HCT116 (cell line): ENCODE measurements around the gene PLCB3.

Experiments
- CEBPB ChIP-seq: IDR thresholded peaks from 2 replicates; pipeline ENCODE4 v1.6.1; 2012; ENCODE audit warnings: low read depth
- EGR1 ChIP-seq: IDR thresholded peaks from 2 replicates; pipeline ENCODE4 v1.6.1; 2012; ENCODE audit warnings: low read depth
- ELF1 ChIP-seq: IDR thresholded peaks from 2 replicates; pipeline ENCODE4 v1.6.1; 2012; ENCODE audit warnings: low read depth, borderline replicate concordance
- EZH2 ChIP-seq: fragments of 200-600 bp; sonication (generic); IDR thresholded peaks from 2 replicates; pipeline ENCODE4 v1.6.1; 2017; ENCODE audit warnings: antibody characterized with exemption, mixed run types
- EZH2phosphoT487 ChIP-seq: fragments of 200-600 bp; IDR thresholded peaks from 2 replicates; pipeline ENCODE4 v1.6.1; 2018; ENCODE audit warnings: antibody characterized with exemption, borderline replicate concordance
- JUND ChIP-seq: IDR thresholded peaks from 2 replicates; pipeline ENCODE4 v1.6.1; 2012
- POLR2A ChIP-seq: IDR thresholded peaks from 2 replicates; pipeline ENCODE4 v1.7.0; 2011; ENCODE audit warnings: borderline replicate concordance; ENCODE audit not compliant: insufficient read depth, insufficient read length; ENCODE audit errors: extremely low read depth
- POLR2AphosphoS5 ChIP-seq: IDR thresholded peaks from 2 replicates; pipeline ENCODE4 v1.6.1; 2011; ENCODE audit warnings: mild to moderate bottlenecking, low read depth, low read length, moderate library complexity
- RAD21 ChIP-seq: IDR thresholded peaks from 2 replicates; pipeline ENCODE4 v1.6.1; 2012; ENCODE audit warnings: low read depth, mild to moderate bottlenecking
- SIN3A ChIP-seq: IDR thresholded peaks from 2 replicates; pipeline ENCODE4 v1.6.1; 2012; ENCODE audit warnings: low read depth
- SP1 ChIP-seq: IDR thresholded peaks from 2 replicates; pipeline ENCODE4 v1.6.1; 2012; ENCODE audit warnings: low read depth
- ZNF274 ChIP-seq: fragments of 200-500 bp; sonication (Bioruptor generic); IDR thresholded peaks from 2 replicates; pipeline ENCODE4 v1.6.1; 2014; ENCODE audit warnings: mild to moderate bottlenecking, low read depth, low read length, inconsistent platforms
- TF ChIP-seq, protein P1 (sequence below), 3 experiments: fragments of 200-600 bp in 1 of 3; sonication (generic) in 1 of 3; IDR thresholded peaks in 2 of 3; conservative IDR thresholded peaks in 1 of 3; 2 replicates each; pipeline ENCODE4 v1.5.1; 2012 to 2017; ENCODE audit warnings: low read depth in 2 of 3, low read length in 2 of 3, antibody characterized with exemption in 1 of 3, borderline replicate concordance in 1 of 3, control low read depth in 1 of 3, mild to moderate bottlenecking in 1 of 3, mixed read lengths in 1 of 3, mixed run types in 1 of 3, moderate library complexity in 1 of 3; ENCODE audit not compliant: insufficient read depth in 1 of 3

DNA sequence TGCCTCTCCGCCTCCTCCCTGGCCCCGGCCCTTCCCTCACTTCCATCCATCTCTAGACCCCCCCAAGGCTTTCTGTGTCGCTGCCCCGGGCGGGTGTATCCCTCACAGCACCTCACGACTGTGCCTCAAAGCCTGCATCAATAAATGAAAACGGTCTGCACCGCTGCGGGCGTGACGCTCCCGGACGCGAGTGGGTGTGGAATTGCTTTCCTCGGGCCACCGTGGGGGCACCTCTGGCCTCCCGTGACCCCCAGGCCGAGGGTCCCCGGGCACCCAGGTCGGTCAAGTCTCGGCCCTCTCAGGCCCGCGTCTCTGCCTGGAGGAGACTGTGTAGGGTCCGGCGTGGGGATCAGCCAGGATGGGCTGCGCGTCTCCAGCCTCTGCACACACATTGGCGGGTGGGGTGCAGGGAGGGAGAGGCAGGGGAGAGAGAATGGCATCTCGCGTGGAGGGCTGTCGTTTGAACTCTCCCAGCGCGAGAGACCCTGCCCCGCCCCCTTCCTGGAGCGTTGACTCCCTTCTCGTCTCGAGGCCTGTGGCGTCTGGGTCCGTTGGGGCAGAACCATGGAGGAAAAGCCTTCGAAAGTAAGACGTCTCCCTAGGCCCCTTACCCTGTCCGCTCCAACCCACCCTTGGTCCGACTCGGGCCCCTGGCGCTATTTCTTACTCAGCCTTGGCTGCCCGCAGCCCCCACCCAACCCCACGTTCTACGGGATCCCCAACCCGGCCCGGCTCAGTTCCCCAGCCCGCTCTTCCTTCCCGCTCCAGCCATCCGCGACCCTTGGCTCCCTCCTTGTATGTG is 48.7 kb downstream of the PLCB3 start, which contains the start of gene CATSPERZ:
- TF ChIP-seq ZNF274 (no peak), EZH2 (no peak), EGR1 (no peak), POLR2A (no peak), SIN3A (no peak), POLR2AphosphoS5 (no peak), JUND (no peak), EZH2phosphoT487 (no peak), ELF1 (no peak), RAD21 (no peak), CEBPB (no peak), SP1 (no peak)
- TF ChIP-seq, protein P1, sequence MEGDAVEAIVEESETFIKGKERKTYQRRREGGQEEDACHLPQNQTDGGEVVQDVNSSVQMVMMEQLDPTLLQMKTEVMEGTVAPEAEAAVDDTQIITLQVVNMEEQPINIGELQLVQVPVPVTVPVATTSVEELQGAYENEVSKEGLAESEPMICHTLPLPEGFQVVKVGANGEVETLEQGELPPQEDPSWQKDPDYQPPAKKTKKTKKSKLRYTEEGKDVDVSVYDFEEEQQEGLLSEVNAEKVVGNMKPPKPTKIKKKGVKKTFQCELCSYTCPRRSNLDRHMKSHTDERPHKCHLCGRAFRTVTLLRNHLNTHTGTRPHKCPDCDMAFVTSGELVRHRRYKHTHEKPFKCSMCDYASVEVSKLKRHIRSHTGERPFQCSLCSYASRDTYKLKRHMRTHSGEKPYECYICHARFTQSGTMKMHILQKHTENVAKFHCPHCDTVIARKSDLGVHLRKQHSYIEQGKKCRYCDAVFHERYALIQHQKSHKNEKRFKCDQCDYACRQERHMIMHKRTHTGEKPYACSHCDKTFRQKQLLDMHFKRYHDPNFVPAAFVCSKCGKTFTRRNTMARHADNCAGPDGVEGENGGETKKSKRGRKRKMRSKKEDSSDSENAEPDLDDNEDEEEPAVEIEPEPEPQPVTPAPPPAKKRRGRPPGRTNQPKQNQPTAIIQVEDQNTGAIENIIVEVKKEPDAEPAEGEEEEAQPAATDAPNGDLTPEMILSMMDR (IDR thresholded peaks at IDR 0.05 in 2 of 3, conservative IDR thresholded peaks at IDR 0.05 in 1 of 3; ENCODE audit: borderline replicate concordance in 1 of 3, insufficient read depth in 1 of 3, low read depth in 2 of 3, low read length in 2 of 3), result no peak
